Liver (tissue), 9 donors: Measurements from ENCODE around the gene S100A2. TPM values are rescaled to one million over a fixed set of nuclear protein-coding genes. Genes with fewer than 3 reads are reported as not detected.

Experiments used
- DNase-seq: peaks from one replicate; pipeline ENCODE4 v3.0.0-alpha.2; 2017; ENCODE audit warnings: low spot score
- H3K27ac ChIP-seq, 2 donors: one replicate each; pipeline ENCODE4 v1.7.0; 2013; ENCODE audit warnings: inconsistent platforms in 2 of 2, low read length in 2 of 2, control low read depth in 1 of 2, low read depth in 1 of 2, mild to moderate bottlenecking in 1 of 2
- H3K27me3 ChIP-seq, 4 donors: one replicate each; pipeline versions ENCODE4 v1.6.1 to v1.7.0; 2013; ENCODE audit warnings: low read length in 3 of 4, inconsistent platforms in 1 of 4, mild to moderate bottlenecking in 1 of 4, moderate library complexity in 1 of 4; ENCODE audit not compliant: control insufficient read depth in 4 of 4, insufficient read depth in 4 of 4
- H3K36me3 ChIP-seq, 4 donors: one replicate each; pipeline versions ENCODE4 v1.6.1 to v1.7.0; 2013; ENCODE audit warnings: low read length in 3 of 4, mild to moderate bottlenecking in 3 of 4, low read depth in 1 of 4, moderate library complexity in 1 of 4; ENCODE audit not compliant: control insufficient read depth in 4 of 4, insufficient read depth in 3 of 4
- H3K4me1 ChIP-seq, 4 donors: one replicate each; pipeline versions ENCODE4 v1.6.1 to v1.7.0; 2013; ENCODE audit warnings: low read length in 3 of 4, mild to moderate bottlenecking in 3 of 4, moderate library complexity in 1 of 4; ENCODE audit not compliant: control insufficient read depth in 4 of 4, insufficient read depth in 4 of 4
- H3K4me3 ChIP-seq, 3 donors: one replicate each; pipeline versions ENCODE4 v1.6.1 to v1.7.0; 2013; ENCODE audit warnings: low read length in 3 of 3, control low read depth in 1 of 3, low read depth in 1 of 3, mild to moderate bottlenecking in 1 of 3
- H3K9ac ChIP-seq, 2 donors: one replicate each; pipeline ENCODE4 v1.7.0; 2013; ENCODE audit warnings: low read length in 2 of 2, mild to moderate bottlenecking in 2 of 2, moderate library complexity in 2 of 2, control low read depth in 1 of 2, low read depth in 1 of 2
- H3K9me3 ChIP-seq, 4 donors: one replicate each; pipeline versions ENCODE4 v1.6.1 to v1.7.0; 2013; ENCODE audit warnings: low read length in 3 of 4; ENCODE audit not compliant: control insufficient read depth in 4 of 4
- ATF3 ChIP-seq: IDR thresholded peaks from 2 replicates; pipeline ENCODE4 v1.6.1; 2016; ENCODE audit warnings: antibody characterized with exemption
- FOXA1 ChIP-seq: IDR thresholded peaks from 2 replicates; pipeline ENCODE4 v1.6.1; 2016; ENCODE audit warnings: antibody characterized with exemption
- FOXA2 ChIP-seq: IDR thresholded peaks from 2 replicates; pipeline ENCODE4 v1.6.1; 2016; ENCODE audit warnings: antibody characterized with exemption
- GABPA ChIP-seq, 2 donors: IDR thresholded peaks in 1 of 2; conservative IDR thresholded peaks in 1 of 2; 2 replicates each; pipeline ENCODE4 v1.6.1; 2016; ENCODE audit warnings: antibody characterized with exemption in 2 of 2, mild to moderate bottlenecking in 1 of 2, moderate library complexity in 1 of 2
- HNF4A ChIP-seq, 2 donors: conservative IDR thresholded peaks; 2 replicates each; pipeline ENCODE4 v1.6.1; 2016; ENCODE audit warnings: antibody characterized with exemption in 2 of 2, mild to moderate bottlenecking in 2 of 2
- HNF4G ChIP-seq: IDR thresholded peaks from 2 replicates; pipeline ENCODE4 v1.6.1; 2016; ENCODE audit warnings: antibody characterized with exemption
- JUND ChIP-seq, 2 donors: IDR thresholded peaks; 2 replicates each; pipeline ENCODE4 v1.6.1; 2016; ENCODE audit warnings: antibody characterized with exemption in 2 of 2
- NR2F2 ChIP-seq: IDR thresholded peaks from 2 replicates; pipeline ENCODE4 v1.6.1; 2016; ENCODE audit warnings: antibody characterized with exemption
- RXRA ChIP-seq, 2 donors: IDR thresholded peaks; 2 replicates each; pipeline ENCODE4 v1.6.1; 2017 to 2018; ENCODE audit warnings: antibody characterized with exemption in 2 of 2, mild to moderate bottlenecking in 1 of 2
- SP1 ChIP-seq: IDR thresholded peaks from 2 replicates; pipeline ENCODE4 v1.6.1; 2018; ENCODE audit warnings: antibody characterized with exemption, mild to moderate bottlenecking
- YY1 ChIP-seq: IDR thresholded peaks from 2 replicates; pipeline ENCODE4 v1.6.1; 2016; ENCODE audit warnings: antibody characterized with exemption, mild to moderate bottlenecking
- WGBS: extraction: QIAGEN DNeasy Blood & Tissue Kit; methylation state at CpG from one replicate; pipeline ENCODE4 v1.1.7; 2013; 5-methylcytosine and 5-hydroxymethylcytosine counted together
- polyA plus RNA-seq, 2 donors: library from polyadenylated mRNA; stranded (reverse) in 1 of 2; unstranded in 1 of 2; fragments of 200-250 nt in 1 of 2; fragments of >200 nt in 1 of 2; fragmentation: Nextera tagmentation in 1 of 2; extraction: Ambion mirVana in 1 of 2; gene quantifications; one replicate each; pipeline versions ENCODE4 v1.2.1 to v1.2.3, GENCODE V29; 2013 to 2015
- total RNA-seq, 2 donors: library from RNA; depleted of rRNA; stranded (reverse); fragments of >200 nt; gene quantifications; one replicate each; pipeline ENCODE4 v1.2.3, GENCODE V29; 2014
- TF ChIP-seq, protein P1 (sequence below): IDR thresholded peaks from 2 replicates; pipeline ENCODE4 v1.6.1; 2016; ENCODE audit warnings: antibody characterized with exemption, mild to moderate bottlenecking
- TF ChIP-seq, protein P2 (sequence below): fragments of 150-350 bp; IDR thresholded peaks from 2 replicates; pipeline ENCODE4 v1.5.1; 2017; ENCODE audit warnings: improper control_type of control experiment, low read depth, low read length; ENCODE audit not compliant: missing input control
- TF ChIP-seq, protein P3 (sequence below): IDR thresholded peaks from 2 replicates; pipeline ENCODE4 v1.6.1; 2016; ENCODE audit warnings: antibody characterized with exemption
- TF ChIP-seq, protein P4 (sequence below): IDR thresholded peaks from 2 replicates; pipeline ENCODE4 v1.6.1; 2016; ENCODE audit warnings: antibody characterized with exemption
- donor health status: healthy.
- donor health status: healthy.
- donor health status: healthy.
- donor health status: healthy.
- donor health status: healthy.

The S100A2 gene
- total and polyA plus RNA-seq, 4 donors = 0.22 to 0.67 TPM; not detected in 2

DNA sequence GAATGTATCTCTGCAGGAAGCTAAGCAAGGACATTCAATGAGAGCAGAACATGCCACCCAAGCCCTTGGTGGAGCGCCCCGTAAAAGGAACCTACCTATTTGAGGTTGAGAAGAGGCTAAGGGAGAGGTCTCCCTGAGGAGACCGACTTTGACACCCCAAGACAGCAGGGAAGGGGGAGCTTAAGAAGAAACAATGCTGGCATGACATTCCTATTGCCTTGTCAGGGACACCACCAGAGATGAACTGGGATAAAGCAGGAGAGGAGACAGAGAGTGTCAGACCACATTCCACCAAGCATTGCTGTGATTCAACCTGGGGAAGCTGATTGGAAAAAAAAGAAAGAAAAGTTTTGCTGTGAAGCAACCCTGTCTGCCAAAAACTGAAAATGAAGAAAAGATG is 13.3 kb upstream of the S100A2 start:
- TF ChIP-seq SP1 = no peak
- no peak for TF ChIP-seq NR2F2
- H3K4me1 ChIP-seq = no peaks in the 10 kb centered on the region
- DNase-seq = no peak
- H3K9ac ChIP-seq = no peak overlapping the region
- H3K9me3 ChIP-seq = no peaks in the 10 kb centered on the region
- WGBS = 71% methylated on average over 3 of the region's 3 CpGs
- no peaks in the 10 kb centered on the region for H3K27me3 ChIP-seq
- H3K4me3 ChIP-seq = no peak overlapping the region
- H3K36me3 ChIP-seq = no peaks in the 10 kb centered on the region
- no peak overlapping the region for H3K27ac ChIP-seq

GRCh38 chr1:153578490-153578889 is 12.8 kb upstream of the S100A2 start:
- H3K27me3 ChIP-seq = no peaks in the 10 kb centered on the region
- no peak for DNase-seq

DNA sequence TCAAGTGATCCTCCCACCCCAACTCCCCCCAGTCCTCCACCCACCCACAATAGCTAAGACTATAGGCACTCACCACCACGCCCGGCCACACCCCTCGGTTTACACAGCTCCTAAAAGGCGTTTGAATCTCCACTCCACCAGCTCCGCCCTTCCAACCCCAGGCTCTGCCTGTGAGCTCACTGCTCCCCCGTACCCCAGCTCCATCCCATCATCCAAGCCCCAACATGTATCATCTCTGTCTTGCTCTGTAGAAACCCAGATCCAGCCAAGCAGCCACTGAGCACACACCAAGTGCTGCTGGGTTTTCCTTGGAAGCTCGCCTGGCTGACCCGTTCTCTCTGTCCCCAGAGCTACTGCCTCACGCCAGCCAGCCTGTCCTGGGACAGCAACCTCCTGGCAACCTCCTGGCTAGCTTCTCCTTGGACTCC is 12.0 kb upstream of the S100A2 start:
- 68% methylated on average over 9 of the region's 9 CpGs for whole genome bisulfite sequencing
- H3K27me3 ChIP-seq = no peaks in the 10 kb centered on the region
- H3K27ac ChIP-seq = no peak overlapping the region
- no peak overlapping the region for H3K9ac ChIP-seq
- no peak for DNase-seq
- H3K4me1 ChIP-seq = peaks cover 0 to 2% (median 0%) of the 10 kb centered on the region in 4 donors
- H3K9me3 ChIP-seq = no peaks in the 10 kb centered on the region
- no peak overlapping the region for H3K4me3 ChIP-seq
- H3K36me3 ChIP-seq = no peaks in the 10 kb centered on the region
- TF ChIP-seq, protein P1, sequence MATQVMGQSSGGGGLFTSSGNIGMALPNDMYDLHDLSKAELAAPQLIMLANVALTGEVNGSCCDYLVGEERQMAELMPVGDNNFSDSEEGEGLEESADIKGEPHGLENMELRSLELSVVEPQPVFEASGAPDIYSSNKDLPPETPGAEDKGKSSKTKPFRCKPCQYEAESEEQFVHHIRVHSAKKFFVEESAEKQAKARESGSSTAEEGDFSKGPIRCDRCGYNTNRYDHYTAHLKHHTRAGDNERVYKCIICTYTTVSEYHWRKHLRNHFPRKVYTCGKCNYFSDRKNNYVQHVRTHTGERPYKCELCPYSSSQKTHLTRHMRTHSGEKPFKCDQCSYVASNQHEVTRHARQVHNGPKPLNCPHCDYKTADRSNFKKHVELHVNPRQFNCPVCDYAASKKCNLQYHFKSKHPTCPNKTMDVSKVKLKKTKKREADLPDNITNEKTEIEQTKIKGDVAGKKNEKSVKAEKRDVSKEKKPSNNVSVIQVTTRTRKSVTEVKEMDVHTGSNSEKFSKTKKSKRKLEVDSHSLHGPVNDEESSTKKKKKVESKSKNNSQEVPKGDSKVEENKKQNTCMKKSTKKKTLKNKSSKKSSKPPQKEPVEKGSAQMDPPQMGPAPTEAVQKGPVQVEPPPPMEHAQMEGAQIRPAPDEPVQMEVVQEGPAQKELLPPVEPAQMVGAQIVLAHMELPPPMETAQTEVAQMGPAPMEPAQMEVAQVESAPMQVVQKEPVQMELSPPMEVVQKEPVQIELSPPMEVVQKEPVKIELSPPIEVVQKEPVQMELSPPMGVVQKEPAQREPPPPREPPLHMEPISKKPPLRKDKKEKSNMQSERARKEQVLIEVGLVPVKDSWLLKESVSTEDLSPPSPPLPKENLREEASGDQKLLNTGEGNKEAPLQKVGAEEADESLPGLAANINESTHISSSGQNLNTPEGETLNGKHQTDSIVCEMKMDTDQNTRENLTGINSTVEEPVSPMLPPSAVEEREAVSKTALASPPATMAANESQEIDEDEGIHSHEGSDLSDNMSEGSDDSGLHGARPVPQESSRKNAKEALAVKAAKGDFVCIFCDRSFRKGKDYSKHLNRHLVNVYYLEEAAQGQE = no peak
- no peak for TF ChIP-seq SP1
- TF ChIP-seq JUND (IDR thresholded peaks at IDR 0.05) = no peak
- TF ChIP-seq GABPA (IDR thresholded peaks at IDR 0.05 in 1 of 2, conservative IDR thresholded peaks at IDR 0.05 in 1 of 2) = no peak
- TF ChIP-seq, protein P2, sequence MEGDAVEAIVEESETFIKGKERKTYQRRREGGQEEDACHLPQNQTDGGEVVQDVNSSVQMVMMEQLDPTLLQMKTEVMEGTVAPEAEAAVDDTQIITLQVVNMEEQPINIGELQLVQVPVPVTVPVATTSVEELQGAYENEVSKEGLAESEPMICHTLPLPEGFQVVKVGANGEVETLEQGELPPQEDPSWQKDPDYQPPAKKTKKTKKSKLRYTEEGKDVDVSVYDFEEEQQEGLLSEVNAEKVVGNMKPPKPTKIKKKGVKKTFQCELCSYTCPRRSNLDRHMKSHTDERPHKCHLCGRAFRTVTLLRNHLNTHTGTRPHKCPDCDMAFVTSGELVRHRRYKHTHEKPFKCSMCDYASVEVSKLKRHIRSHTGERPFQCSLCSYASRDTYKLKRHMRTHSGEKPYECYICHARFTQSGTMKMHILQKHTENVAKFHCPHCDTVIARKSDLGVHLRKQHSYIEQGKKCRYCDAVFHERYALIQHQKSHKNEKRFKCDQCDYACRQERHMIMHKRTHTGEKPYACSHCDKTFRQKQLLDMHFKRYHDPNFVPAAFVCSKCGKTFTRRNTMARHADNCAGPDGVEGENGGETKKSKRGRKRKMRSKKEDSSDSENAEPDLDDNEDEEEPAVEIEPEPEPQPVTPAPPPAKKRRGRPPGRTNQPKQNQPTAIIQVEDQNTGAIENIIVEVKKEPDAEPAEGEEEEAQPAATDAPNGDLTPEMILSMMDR = no peak
- TF ChIP-seq FOXA1 = no peak
- no peak for TF ChIP-seq NR2F2
- TF ChIP-seq, protein P3, sequence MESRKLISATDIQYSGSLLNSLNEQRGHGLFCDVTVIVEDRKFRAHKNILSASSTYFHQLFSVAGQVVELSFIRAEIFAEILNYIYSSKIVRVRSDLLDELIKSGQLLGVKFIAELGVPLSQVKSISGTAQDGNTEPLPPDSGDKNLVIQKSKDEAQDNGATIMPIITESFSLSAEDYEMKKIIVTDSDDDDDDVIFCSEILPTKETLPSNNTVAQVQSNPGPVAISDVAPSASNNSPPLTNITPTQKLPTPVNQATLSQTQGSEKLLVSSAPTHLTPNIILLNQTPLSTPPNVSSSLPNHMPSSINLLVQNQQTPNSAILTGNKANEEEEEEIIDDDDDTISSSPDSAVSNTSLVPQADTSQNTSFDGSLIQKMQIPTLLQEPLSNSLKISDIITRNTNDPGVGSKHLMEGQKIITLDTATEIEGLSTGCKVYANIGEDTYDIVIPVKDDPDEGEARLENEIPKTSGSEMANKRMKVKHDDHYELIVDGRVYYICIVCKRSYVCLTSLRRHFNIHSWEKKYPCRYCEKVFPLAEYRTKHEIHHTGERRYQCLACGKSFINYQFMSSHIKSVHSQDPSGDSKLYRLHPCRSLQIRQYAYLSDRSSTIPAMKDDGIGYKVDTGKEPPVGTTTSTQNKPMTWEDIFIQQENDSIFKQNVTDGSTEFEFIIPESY = no peak
- TF ChIP-seq, protein P4, sequence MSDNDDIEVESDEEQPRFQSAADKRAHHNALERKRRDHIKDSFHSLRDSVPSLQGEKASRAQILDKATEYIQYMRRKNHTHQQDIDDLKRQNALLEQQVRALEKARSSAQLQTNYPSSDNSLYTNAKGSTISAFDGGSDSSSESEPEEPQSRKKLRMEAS = no peak
- TF ChIP-seq FOXA2 = no peak
- TF ChIP-seq YY1 = no peak
- no peak for TF ChIP-seq HNF4A (conservative IDR thresholded peaks at IDR 0.05)
- TF ChIP-seq ATF3 = no peak
- no peak for TF ChIP-seq HNF4G

More at GRCh38 chr1:153578490-153578889, 12.8 kb upstream of the S100A2 start:
- TF ChIP-seq ATF3 (no peak), HNF4A (conservative IDR thresholded peaks at IDR 0.05) (no peak), YY1 (no peak), RXRA (IDR thresholded peaks at IDR 0.05) (no peak), FOXA1 (no peak), JUND (IDR thresholded peaks at IDR 0.05) (no peak)
- TF ChIP-seq, protein P3 = no peak
- H3K27ac ChIP-seq = no peak overlapping the region
- H3K4me1 ChIP-seq = no peaks in the 10 kb centered on the region
- no peaks in the 10 kb centered on the region for H3K9me3 ChIP-seq
- H3K9ac ChIP-seq = no peak overlapping the region
- no peak overlapping the region for H3K4me3 ChIP-seq
- H3K36me3 ChIP-seq = no peaks in the 10 kb centered on the region
